KOPT-K1 (cell line): ENCODE measurements around the gene PRSS33.

Experiments
- H3K27ac ChIP-seq: fragments of 200-600 bp; sonication (generic); 2 replicates; pipeline ENCODE4 v1.5.1; 2016; ENCODE audit warnings: antibody characterized with exemption, mild to moderate bottlenecking, low read depth, low read length; ENCODE audit not compliant: poor library complexity, severe bottlenecking
- H3K36me3 ChIP-seq: fragments of 200-600 bp; sonication (generic); 2 replicates; pipeline ENCODE4 v1.5.1; 2017; ENCODE audit warnings: antibody characterized with exemption, mild to moderate bottlenecking, low read length, moderate library complexity; ENCODE audit not compliant: insufficient read depth
- H3K9me3 ChIP-seq: fragments of 200-600 bp; sonication (generic); 2 replicates; pipeline ENCODE4 v1.5.1; 2017; ENCODE audit warnings: antibody characterized with exemption, low read length, mild to moderate bottlenecking; ENCODE audit not compliant: insufficient read depth, poor library complexity, severe bottlenecking

The PRSS33 gene, protein sequence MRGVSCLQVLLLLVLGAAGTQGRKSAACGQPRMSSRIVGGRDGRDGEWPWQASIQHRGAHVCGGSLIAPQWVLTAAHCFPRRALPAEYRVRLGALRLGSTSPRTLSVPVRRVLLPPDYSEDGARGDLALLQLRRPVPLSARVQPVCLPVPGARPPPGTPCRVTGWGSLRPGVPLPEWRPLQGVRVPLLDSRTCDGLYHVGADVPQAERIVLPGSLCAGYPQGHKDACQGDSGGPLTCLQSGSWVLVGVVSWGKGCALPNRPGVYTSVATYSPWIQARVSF

DNA sequence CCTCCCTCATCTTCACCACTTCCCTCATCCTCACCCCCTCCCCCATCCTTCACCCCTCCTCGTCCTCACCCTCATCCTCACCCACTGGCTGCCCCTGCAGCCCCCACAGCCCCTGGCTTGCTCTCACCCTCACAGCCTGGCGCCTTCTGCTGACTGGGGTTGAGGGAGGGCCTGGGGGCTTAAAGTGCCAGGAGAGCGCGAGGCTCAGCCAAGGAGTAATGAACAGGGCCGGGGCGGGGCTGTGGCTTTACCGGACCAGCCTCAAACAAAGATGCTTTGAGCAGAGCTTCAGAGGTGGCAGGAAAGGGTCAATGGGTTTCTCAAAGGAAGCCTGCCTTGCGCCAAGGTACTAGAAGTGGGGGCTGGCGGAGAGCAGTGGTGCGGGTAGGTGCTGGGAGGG is at the start of gene PRSS33:
Gene PRSS33, minus strand, starts transcription at position 155 of the 400 bp plus-strand sequence. CDS start 1,013 bp downstream, outside the sequence.
- Histone ChIP-seq H3K9me3 (no peaks in the 10 kb centered on the region), H3K27ac (no peak within 1 kb of the TSS), H3K36me3 (no peaks in the 10 kb centered on the region)

- no peak overlapping the region for H3K27ac ChIP-seq
- H3K36me3 ChIP-seq: no peaks in the 10 kb centered on the region
- no peaks in the 10 kb centered on the region for H3K9me3 ChIP-seq
Measured at GRCh38 chr16:2836646-2837508, 49.5 kb upstream of the PRSS33 start.

- Histone ChIP-seq H3K9me3 (no peaks in the 10 kb centered on the region), H3K36me3 (no peaks in the 10 kb centered on the region), H3K27ac (no peak overlapping the region)
Measured at GRCh38 chr16:2835638-2836493, 48.5 kb upstream of the PRSS33 start.

- Histone ChIP-seq H3K27ac (no peak overlapping the region), H3K36me3 (no peaks in the 10 kb centered on the region), H3K9me3 (no peaks in the 10 kb centered on the region)
Measured at GRCh38 chr16:2834968-2835367, 47.6 kb upstream of the PRSS33 start.

- Histone ChIP-seq H3K27ac (no peak overlapping the region), H3K36me3 (no peaks in the 10 kb centered on the region), H3K9me3 (no peaks in the 10 kb centered on the region)
Measured at GRCh38 chr16:2833776-2834175, 46.4 kb upstream of the PRSS33 start.

GRCh38 chr16:2831203-2831602 is 43.8 kb upstream of the PRSS33 start:
- Histone ChIP-seq H3K36me3 (no peaks in the 10 kb centered on the region), H3K9me3 (no peaks in the 10 kb centered on the region), H3K27ac (no peak overlapping the region)

DNA sequence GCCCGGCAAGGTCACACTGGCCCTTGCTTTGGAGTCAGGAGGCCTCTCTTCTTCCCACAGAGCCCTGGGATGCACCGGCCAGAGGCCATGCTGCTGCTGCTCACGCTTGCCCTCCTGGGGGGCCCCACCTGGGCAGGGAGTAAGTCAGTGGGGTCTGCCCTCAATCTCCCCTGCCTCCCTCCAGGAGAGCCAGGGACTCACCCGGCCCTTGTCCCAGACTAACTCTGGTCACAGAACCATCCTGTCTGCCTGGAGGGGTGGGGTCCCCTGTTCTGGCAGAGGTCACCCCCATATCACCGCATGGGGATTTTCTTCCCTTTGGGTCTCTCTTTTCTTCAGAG is 43.0 kb upstream of the PRSS33 start:
- no peaks in the 10 kb centered on the region for H3K36me3 ChIP-seq
- H3K9me3 ChIP-seq: no peaks in the 10 kb centered on the region
- no peak overlapping the region for H3K27ac ChIP-seq

GRCh38 chr16:2829501-2830354 is 42.4 kb upstream of the PRSS33 start, which contains the start of gene ZG16B:
Gene ZG16B, plus strand, starts transcription at chr16:2830303. Its CDS starts 139 bp downstream, at chr16:2830442.
- no peaks in the 10 kb centered on the region for H3K9me3 ChIP-seq

DNA sequence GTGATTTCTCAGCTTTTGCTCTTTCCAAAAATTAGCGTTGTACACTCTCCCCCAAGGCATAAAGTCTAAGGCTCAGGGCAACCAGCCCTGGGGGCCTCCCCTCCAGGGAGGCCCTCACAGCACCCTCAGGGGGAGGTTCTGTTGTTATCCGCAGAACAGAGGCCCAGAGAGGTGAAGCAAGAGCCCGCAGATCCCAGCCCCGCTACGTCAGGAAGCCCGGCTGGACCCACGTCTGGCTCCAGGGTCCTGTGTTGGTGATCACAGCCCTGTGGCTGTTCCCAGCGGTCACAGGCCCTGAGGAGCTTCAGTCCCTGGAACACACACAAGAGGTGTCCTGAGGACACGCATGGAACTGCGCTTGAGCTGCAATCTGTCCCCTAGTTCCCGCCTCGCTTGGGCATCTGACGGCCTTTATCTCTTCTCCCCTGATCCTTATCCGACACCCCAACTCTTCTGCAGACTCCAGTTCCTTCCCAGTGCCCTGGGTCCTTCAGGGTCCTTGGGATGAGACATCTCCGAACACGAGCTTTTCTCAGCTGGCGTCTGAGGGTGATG is 41.6 kb upstream of the PRSS33 start:
- Histone ChIP-seq H3K27ac (no peak overlapping the region), H3K36me3 (no peaks in the 10 kb centered on the region)

More at GRCh38 chr16:2829501-2830354, 42.4 kb upstream of the PRSS33 start, which contains the start of gene ZG16B:
- H3K27ac ChIP-seq: no peak within 1 kb of the TSS
- H3K36me3 ChIP-seq: no peaks in the 10 kb centered on the region

GRCh38 chr16:2828521-2828840 is 41.1 kb upstream of the PRSS33 start:
- H3K9me3 ChIP-seq: no peaks in the 10 kb centered on the region
- no peak overlapping the region for H3K27ac ChIP-seq
- H3K36me3 ChIP-seq: no peaks in the 10 kb centered on the region

More for the DNA sequence above, 41.6 kb upstream of the PRSS33 start:
- no peaks in the 10 kb centered on the region for H3K9me3 ChIP-seq

DNA sequence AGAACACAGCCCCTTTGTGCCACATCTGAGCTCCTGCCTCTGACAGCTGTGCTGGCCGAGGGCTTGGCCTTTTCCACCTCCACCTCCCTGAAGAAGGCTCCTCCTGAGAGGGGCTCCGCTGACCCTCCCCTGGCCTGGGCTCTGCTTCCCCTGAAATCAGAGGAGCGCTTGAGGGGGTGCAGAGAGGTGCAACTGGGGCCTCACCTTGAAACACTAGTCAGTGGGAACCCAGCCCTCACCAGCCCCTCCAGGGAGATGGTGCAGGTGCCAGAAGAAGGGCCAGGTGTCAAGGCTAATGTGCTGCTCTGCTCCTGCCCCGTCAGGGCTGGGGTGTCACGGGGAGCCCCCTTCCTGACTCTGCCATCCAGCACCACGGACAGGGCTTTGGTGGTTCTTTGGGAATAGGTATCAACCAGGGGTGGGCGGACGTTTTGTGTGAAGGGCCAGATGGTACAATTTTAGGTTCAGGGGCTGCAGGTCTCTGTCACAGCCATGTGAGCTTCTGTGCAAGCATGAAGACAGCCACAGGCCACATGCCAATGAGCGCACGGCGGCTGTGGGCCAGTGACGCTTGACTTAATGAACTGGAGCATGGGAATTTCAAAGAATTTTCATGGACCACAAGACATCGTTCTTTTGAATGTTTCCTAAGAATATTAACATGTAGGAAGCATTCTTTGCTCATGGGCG is 40.6 kb upstream of the PRSS33 start:
- no peaks in the 10 kb centered on the region for H3K9me3 ChIP-seq
- H3K36me3 ChIP-seq: no peaks in the 10 kb centered on the region
- no peak overlapping the region for H3K27ac ChIP-seq

DNA sequence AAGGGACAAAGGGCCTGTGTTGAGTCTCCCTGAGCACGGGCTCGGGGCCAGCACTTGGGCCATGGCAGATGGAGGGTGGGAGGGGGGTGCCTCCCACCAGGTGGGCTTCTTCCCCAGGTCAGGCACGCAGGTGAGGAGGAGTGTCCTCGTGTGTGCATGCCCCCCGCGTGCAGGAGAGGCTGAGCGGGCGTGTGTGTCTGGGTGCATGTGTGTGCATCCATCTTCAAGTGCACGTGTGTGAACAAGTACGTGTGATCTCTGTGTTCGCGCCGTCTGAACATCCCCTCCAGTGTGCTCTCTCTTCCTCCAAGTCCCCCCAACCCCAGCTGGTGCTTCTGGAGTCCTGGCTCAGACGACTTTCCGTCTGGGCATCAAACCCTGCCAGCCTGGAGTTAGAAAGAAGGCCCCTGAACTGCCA is 40.0 kb upstream of the PRSS33 start:
- Histone ChIP-seq H3K27ac (no peak overlapping the region), H3K36me3 (no peaks in the 10 kb centered on the region)

GRCh38 chr16:2826591-2827373 is 39.4 kb upstream of the PRSS33 start:
- no peak overlapping the region for H3K27ac ChIP-seq
- no peaks in the 10 kb centered on the region for H3K36me3 ChIP-seq
- H3K9me3 ChIP-seq: no peaks in the 10 kb centered on the region

More for the DNA sequence above, 40.0 kb upstream of the PRSS33 start:
- H3K9me3 ChIP-seq: no peaks in the 10 kb centered on the region
